Placental epithelial cell (primary cell): Measurements from ENCODE around the gene RNASE2. TPM values are rescaled to one million over a fixed set of nuclear protein-coding genes. Genes with fewer than 3 reads are reported as not detected.

ENCODE experiments used
- small RNA-seq: library from RNA; depleted of rRNA; stranded (forward); fragments of <200 nt; gene quantifications from one replicate; pipeline ENCODE3, GENCODE V24; 2012
- total RNA-seq: library from RNA; depleted of rRNA; stranded (reverse); fragments of >200 nt; gene quantifications from 2 replicates; pipeline ENCODE4 v1.2.3, GENCODE V29; 2012

Gene RNASE2
- total RNA-seq = not detected in 2 replicates

DNA sequence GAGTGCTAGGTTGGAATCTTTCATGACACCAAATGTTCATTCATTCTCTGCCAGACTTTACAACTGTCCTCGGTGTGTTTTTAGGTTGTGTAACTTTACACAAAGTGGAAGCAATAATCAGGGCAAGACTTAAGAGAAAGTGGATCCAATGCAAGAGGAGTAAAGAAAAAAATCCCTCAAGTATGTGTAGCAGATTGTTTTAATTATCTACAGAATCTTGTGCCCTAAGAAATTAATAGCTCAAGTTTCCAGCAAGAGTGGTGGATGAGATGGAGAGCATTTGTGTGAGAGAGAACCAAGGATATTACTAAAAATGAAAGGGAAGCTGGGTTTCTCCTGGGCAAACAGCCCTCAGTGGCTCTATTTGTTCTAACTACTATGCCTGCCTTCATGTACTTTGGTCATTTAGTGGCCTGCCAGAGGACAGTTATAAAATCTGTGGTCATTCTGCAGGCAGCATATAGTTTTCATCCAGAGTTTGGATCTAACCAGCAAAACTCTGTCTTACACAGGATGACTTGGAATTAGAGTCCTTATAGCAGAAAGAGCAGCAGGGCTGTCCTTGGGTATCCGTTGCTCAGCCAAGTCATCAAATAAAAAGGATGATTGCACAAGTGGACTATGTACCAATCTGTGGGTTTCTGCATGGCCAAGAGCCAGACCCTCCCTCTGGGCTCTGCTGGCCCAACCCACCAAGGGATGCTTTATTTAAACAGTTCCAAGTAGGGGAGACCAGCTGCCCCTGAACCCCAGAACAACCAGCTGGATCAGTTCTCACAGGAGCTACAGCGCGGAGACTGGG is at the start of gene RNASE2:
TSS of gene RNASE2 (plus strand) at position 752 of the 802 bp plus-strand sequence. CDS start 285 bp downstream, outside the sequence.

DNA sequence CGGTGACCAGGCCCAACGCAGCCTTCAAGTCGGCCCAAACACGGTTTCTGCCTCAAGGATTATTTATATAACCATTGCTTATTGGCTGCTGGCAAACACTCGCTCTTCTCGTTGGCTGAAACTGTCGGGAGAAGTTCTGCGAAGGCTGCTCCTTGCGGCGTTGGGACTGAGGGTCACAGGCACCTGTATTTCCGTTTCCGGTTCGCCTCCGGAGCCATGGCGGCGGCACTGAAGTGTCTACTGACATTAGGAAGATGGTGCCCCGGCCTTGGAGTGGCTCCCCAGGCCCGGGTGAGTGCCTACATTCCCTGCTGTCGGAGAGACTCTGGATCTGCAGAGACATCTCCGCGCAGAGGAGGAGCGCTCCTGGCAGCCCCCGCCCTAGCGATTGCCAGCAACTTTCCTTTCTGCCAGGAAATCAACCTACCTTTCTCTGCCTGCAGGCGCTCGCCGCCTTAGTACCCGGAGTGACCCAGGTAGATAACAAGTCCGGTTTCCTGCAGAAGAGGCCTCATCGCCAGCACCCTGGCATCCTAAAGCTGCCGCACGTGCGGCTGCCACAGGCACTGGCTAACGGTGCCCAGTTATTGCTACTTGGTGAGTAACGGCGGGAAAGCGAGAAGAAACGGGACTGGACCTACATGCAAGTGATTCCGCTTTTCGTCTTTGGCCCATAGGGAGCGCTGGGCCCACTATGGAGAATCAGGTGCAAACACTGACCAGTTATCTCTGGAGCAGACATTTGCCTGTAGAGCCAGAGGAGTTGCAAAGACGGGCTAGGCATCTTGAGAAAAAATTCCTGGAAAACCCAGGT is 34.7 kb downstream of the RNASE2 start, which contains the start of gene METTL17:
TSS of gene METTL17 (plus strand) at position 194 of the 814 bp plus-strand sequence. CDS start at position 217, 23 bp downstream.

DNA sequence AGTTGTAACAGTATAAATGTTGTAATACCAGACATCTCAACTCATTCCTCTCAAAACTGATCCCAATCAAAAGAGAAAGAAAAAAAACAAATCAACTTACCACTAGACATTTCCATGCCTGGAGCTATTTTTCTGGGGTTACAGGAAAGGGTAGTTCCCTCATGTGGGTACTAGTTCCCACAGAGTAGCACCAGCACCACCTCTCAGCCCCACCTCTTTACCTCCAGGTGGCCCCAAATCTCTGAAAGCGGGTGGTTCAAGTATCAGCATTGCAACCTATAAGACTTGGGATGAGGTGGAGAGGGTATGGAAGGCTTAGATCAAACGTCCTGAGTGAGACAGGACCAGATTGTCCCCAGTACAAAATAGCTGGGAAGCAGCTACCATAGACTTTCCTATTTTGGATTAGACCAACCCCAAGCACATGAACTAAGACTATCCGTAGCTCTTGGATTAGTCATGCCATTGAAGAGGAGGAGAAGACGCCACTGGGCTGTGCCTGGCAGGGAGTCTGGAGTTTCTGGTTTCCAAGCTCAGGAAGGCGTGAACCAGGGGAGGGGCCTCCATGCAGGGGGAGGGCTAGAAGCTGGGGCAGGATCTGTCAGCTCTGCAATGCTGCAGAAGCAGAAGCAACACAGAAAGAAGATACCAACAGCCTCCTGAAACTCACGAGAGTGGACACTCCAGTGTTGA is 43.5 kb downstream of the RNASE2 start, which contains the start of gene SLC39A2:
TSS of gene SLC39A2 (plus strand) at position 620 of the 693 bp plus-strand sequence. CDS start 154 bp downstream, outside the sequence.

Small RNAs within 50 kb of the gene (small RNA-seq; reads per million reads assigned to genes)
- gene RN7SL189P = not detected

Other genes with a start within 250 kb of the RNASE2 start
- not detected in 2 replicates for gene EDDM3A, start 209.6 kb upstream of the RNASE2 start, total RNA-seq
- not detected in 2 replicates for gene EDDM3B, start 187.1 kb upstream of the RNASE2 start, total RNA-seq
- gene RNASE6, start 174.2 kb upstream of the RNASE2 start, total RNA-seq = not detected in 2 replicates
- 0.39 and 0.87 TPM in 2 replicates for gene RNASE1, start 152.6 kb upstream of the RNASE2 start, total RNA-seq
- not detected in 2 replicates for gene RNASE3, start 64.1 kb upstream of the RNASE2 start, total RNA-seq
- 65.2 and 66.5 TPM in 2 replicates for gene METTL17, start 34.5 kb downstream of the RNASE2 start, total RNA-seq
- gene SLC39A2, start 43.8 kb downstream of the RNASE2 start, total RNA-seq = 1.4 and 3.9 TPM in 2 replicates
- 8.5 and 98.9 TPM in 2 replicates for gene NDRG2, start 69.6 kb downstream of the RNASE2 start, total RNA-seq
- not detected in 2 replicates for gene TPPP2, start 74.7 kb downstream of the RNASE2 start, total RNA-seq
- not detected in 2 replicates for gene RNASE13, start 79.3 kb downstream of the RNASE2 start, total RNA-seq
- not detected in 2 replicates for gene RNASE7, start 86.9 kb downstream of the RNASE2 start, total RNA-seq
- not detected in 2 replicates for gene RNASE8, start 102.3 kb downstream of the RNASE2 start, total RNA-seq
- gene ARHGEF40, start 114.8 kb downstream of the RNASE2 start, total RNA-seq = 47.2 and 59.7 TPM in 2 replicates
- gene ZNF219, start 143.2 kb downstream of the RNASE2 start, total RNA-seq = 4.8 and 8.6 TPM in 2 replicates
- 0.33 TPM in 1 of 2 replicates, not detected in the other for gene TMEM253, start 145.6 kb downstream of the RNASE2 start, total RNA-seq
- not detected in 2 replicates for gene OR5AU1, start 200.6 kb downstream of the RNASE2 start, total RNA-seq